Fibroblast of villous mesenchyme (primary cell): ENCODE data around the gene KDF1. TPM values are rescaled to one million over a fixed set of nuclear protein-coding genes. Genes with fewer than 3 reads are reported as not detected.

Experiments used
- DNase-seq: peaks from one replicate; pipeline ENCODE4 v3.0.0-alpha.2; 2010; ENCODE audit warnings: low read depth
- H3K4me3 ChIP-seq: 2 replicates; pipeline ENCODE4 v1.5.1; 2011; ENCODE audit warnings: low read depth, mild to moderate bottlenecking, low read length
- CTCF ChIP-seq: IDR thresholded peaks from 2 replicates; pipeline ENCODE4 v1.5.1; 2012; ENCODE audit warnings: low read depth, mild to moderate bottlenecking, low read length; ENCODE audit not compliant: insufficient read depth
- total RNA-seq: library from RNA; depleted of rRNA; stranded (reverse); fragments of >200 nt; gene quantifications from 2 replicates; pipeline ENCODE4 v1.2.3, GENCODE V29; 2012

The KDF1 gene
- total RNA-seq, 1 donor: not detected

GRCh38 chr1:26938659-26939025 lies 21.6 kb downstream of the KDF1 start:
- no peak for TF ChIP-seq CTCF
- DNase-seq: no peak
- no peak overlapping the region for H3K4me3 ChIP-seq

DNA sequence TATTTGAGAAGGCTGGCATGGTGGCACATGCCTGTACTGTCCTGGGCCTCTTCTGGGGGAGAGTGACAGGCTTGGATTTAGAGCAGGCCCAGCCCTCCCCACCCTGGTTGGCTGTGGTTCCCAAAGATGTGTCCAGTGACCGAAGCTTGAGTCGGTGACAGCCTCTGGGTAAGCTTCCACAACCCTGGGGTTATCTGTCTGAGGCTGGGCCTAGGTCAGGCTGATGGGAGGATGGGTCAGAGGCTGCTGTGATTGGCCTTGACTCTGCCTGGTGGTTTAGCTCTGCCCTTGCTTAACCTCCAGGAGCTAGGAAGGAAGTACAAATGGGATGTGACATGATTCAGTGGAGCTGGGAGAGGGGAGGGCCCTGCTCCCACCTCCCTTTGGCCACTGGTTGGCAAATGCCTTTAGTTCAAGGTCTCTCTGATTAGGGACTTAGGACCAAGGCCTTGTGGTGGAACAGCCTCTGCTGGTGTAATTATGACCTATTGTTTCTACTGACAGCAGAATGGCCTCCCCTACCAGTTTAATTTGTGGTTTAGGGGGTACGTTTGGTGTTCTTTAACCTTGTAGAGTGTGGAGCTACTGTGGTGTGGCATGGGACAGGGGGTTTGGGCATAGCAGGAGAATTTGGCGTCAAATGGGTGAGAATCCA lies 22.1 kb downstream of the KDF1 start:
- peak; percentile 37 for DNase-seq
- no peak for TF ChIP-seq CTCF

GRCh38 chr1:26936823-26937222 lies 23.4 kb downstream of the KDF1 start:
- no peak overlapping the region for H3K4me3 ChIP-seq
- TF ChIP-seq CTCF: no peak
- no peak for DNase-seq

More for the DNA sequence above, 22.1 kb downstream of the KDF1 start:
- no peak overlapping the region for H3K4me3 ChIP-seq

- DNase-seq: no peak
- no peak for TF ChIP-seq CTCF
- no peak overlapping the region for H3K4me3 ChIP-seq
Observed at GRCh38 chr1:26932531-26932930, 27.7 kb downstream of the KDF1 start.

- TF ChIP-seq CTCF: no peak
- DNase-seq: no peak
- no peak overlapping the region for H3K4me3 ChIP-seq
Observed at GRCh38 chr1:26923711-26924110, 36.6 kb downstream of the KDF1 start.

- DNase-seq: no peak
- no peak for TF ChIP-seq CTCF
- peak overlapping the region; percentile 91 for H3K4me3 ChIP-seq
Observed at GRCh38 chr1:26922901-26923300, 37.4 kb downstream of the KDF1 start.

DNA sequence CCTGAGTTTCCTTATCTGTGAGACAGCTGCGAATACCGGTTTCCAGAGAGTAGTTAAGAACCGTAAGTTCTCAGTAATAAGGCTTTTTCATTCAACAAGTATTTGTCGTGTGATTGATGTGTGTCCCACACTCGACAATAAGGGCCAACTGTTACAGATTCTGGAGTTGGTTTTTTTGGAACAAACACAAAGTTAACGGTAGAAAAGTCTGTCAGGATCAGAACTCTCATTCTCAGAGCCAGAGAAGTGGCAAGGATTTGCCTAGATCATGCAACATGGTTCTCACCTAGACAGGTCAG lies 37.9 kb downstream of the KDF1 start:
- H3K4me3 ChIP-seq: peak overlapping the region; percentile 91
- TF ChIP-seq CTCF: no peak
- no peak for DNase-seq
